HepG2 (cell line): ENCODE results near the gene SOX13. TPM values are rescaled to one million over a fixed set of nuclear protein-coding genes. Genes with fewer than 3 reads are reported as not detected.

Source experiments
- ATAC-seq: fragments of 200-7000 bp; cut with Tn5 transposase; 3 replicates; pipeline ENCODE4 v1.9.1; 2020; ENCODE audit warnings: mild to moderate bottlenecking, moderate library complexity
- BruUV-seq: library from RNA; stranded (reverse); fragments of 400-500 nt; replicated peaks from 2 replicates; lab custom pipeline; 2021; lab: Mats Ljungman, UMichigan
- CTCF ChIA-PET: fragments of 300-600 bp; formaldehyde crosslinking; extraction: SDS; loops from one replicate; lab custom pipeline; 2021; ENCODE audit warnings: low total read pairs, inconsistent platforms, low intra/inter-chr PET ratio; lab: Yijun Ruan, JAX
- POLR2A ChIA-PET: fragments of 350-600 bp; sonication (Branson Sonifier 250); formaldehyde crosslinking; loops from one replicate; lab custom pipeline; 2020; ENCODE audit warnings: antibody characterized with exemption, inconsistent platforms; lab: Yijun Ruan, JAX
- DNase-seq: peaks from one replicate; pipeline ENCODE4 v3.0.0-alpha.2; 2015; ENCODE audit warnings: low spot score
- FAIRE-seq: peaks from 3 replicates; lab custom pipeline; 2011; peaks lifted over from hg19 to GRCh38; lab: Jason Lieb, UNC
- H2AFZ ChIP-seq: one replicate; pipeline ENCODE4 v1.6.1; 2011; ENCODE audit warnings: low read length, inconsistent platforms
- H3K27ac ChIP-seq: fragments of 300-600 bp; 3 replicates; pipeline ENCODE4 v1.8.0; 2011; ENCODE audit warnings: mixed run types, mild to moderate bottlenecking, mixed read lengths, low read length, inconsistent platforms; ENCODE audit not compliant: insufficient read depth; ENCODE audit errors: extremely low read length
- H3K27me3 ChIP-seq, 2 experiments: fragments of 200-600 bp in 1 of 2; 2 replicates in 1 of 2; 3 replicates in 1 of 2; pipeline versions ENCODE4 v1.6.0 to v1.8.0; 2011; ENCODE audit warnings: low read length in 2 of 2, mild to moderate bottlenecking in 2 of 2, moderate library complexity in 2 of 2, inconsistent platforms in 1 of 2; ENCODE audit not compliant: insufficient read depth in 2 of 2, control insufficient read depth in 1 of 2
- H3K36me3 ChIP-seq, 2 experiments: fragments of 200-600 bp in 1 of 2; replicated peaks in 1 of 2; 2 replicates in 1 of 2; 3 replicates in 1 of 2; pipeline versions ENCODE4 v1.5.1 to v1.8.0; 2011; ENCODE audit warnings: low read length in 2 of 2, inconsistent platforms in 1 of 2; ENCODE audit not compliant: insufficient read depth in 2 of 2, control insufficient read depth in 1 of 2
- H3K4me1 ChIP-seq: 2 replicates; pipeline ENCODE4 v1.5.1; 2012; ENCODE audit warnings: low read length, inconsistent platforms; ENCODE audit not compliant: insufficient read depth
- H3K4me2 ChIP-seq: 2 replicates; pipeline ENCODE4 v1.6.0; 2011; ENCODE audit warnings: low read depth, low read length, inconsistent platforms
- H3K4me3 ChIP-seq, 3 experiments: fragments of 200-600 bp in 1 of 3; sonication (generic), shearing (Covaris generic) in 1 of 3; replicated peaks in 1 of 3; 2 replicates each; pipeline ENCODE4 v1.5.1; 2011 to 2016; ENCODE audit warnings: low read length in 3 of 3, inconsistent platforms in 2 of 3, low read depth in 2 of 3, mild to moderate bottlenecking in 2 of 3, control low read depth in 1 of 3, mixed read lengths in 1 of 3; ENCODE audit not compliant: insufficient read depth in 1 of 3
- H3K79me2 ChIP-seq: one replicate; pipeline ENCODE4 v1.6.1; 2011; ENCODE audit warnings: low read length, inconsistent platforms; ENCODE audit not compliant: insufficient read depth
- H3K9ac ChIP-seq: 2 replicates; pipeline ENCODE4 v1.6.0; 2011; ENCODE audit warnings: mild to moderate bottlenecking, low read depth, low read length, inconsistent platforms; ENCODE audit not compliant: insufficient read depth
- H3K9me3 ChIP-seq: 2 replicates; pipeline ENCODE4 v1.5.1; 2012; ENCODE audit warnings: mild to moderate bottlenecking, low read length
- H4K20me1 ChIP-seq: 2 replicates; pipeline ENCODE4 v1.6.0; 2011; ENCODE audit warnings: inconsistent platforms, mild to moderate bottlenecking, low read length, moderate library complexity; ENCODE audit not compliant: insufficient read depth
- CHD2 ChIP-seq: IDR thresholded peaks from 2 replicates; pipeline ENCODE4 v1.6.1; 2011; ENCODE audit warnings: low read depth, low read length, improper control_type of control experiment
- HDAC1 ChIP-seq: sonication (generic); formaldehyde crosslinking; IDR thresholded peaks from 2 replicates; pipeline ENCODE4 v1.5.1; 2020; ENCODE audit warnings: mild to moderate bottlenecking, missing genetic modification reagents
- HNF4A ChIP-seq: sonication (generic); formaldehyde crosslinking; IDR thresholded peaks from 2 replicates; pipeline ENCODE4 v1.4.0; 2020; ENCODE audit warnings: missing genetic modification reagents
- HNF4G ChIP-seq, 2 experiments: sonication (generic) in 1 of 2; formaldehyde crosslinking in 1 of 2; IDR thresholded peaks; 2 replicates each; pipeline versions ENCODE4 v1.4.0 to v1.6.1; 2011 to 2020; ENCODE audit warnings: borderline replicate concordance in 2 of 2, low read depth in 2 of 2, mild to moderate bottlenecking in 2 of 2, low read length in 1 of 2, missing genetic modification reagents in 1 of 2, moderate library complexity in 1 of 2
- KAT7 ChIP-seq: IDR thresholded peaks from 2 replicates; pipeline ENCODE4 v1.6.1; 2018; ENCODE audit warnings: borderline replicate concordance, missing compliant biosample characterization
- KDM2A ChIP-seq: sonication (generic); formaldehyde crosslinking; IDR thresholded peaks from 2 replicates; pipeline ENCODE4 v1.4.0; 2020; ENCODE audit warnings: low read depth, missing genetic modification reagents, borderline replicate concordance
- MED13 ChIP-seq: sonication (generic); formaldehyde crosslinking; IDR thresholded peaks from 2 replicates; pipeline ENCODE4 v1.5.0; 2020; ENCODE audit warnings: missing genetic modification reagents
- NFKB2 ChIP-seq: sonication (generic); formaldehyde crosslinking; IDR thresholded peaks from 2 replicates; pipeline ENCODE4 v1.4.0; 2020; ENCODE audit warnings: missing genetic modification reagents, borderline replicate concordance
- PATZ1 ChIP-seq: sonication (generic); formaldehyde crosslinking; IDR thresholded peaks from 2 replicates; pipeline ENCODE4 v1.4.0; 2020; ENCODE audit warnings: missing genetic modification reagents
- SIN3A ChIP-seq: IDR thresholded peaks from 2 replicates; pipeline ENCODE4 v1.6.1; 2011; ENCODE audit warnings: low read depth, mild to moderate bottlenecking, control low read depth, low read length, borderline replicate concordance
- XRCC5 ChIP-seq: fragments of 200-400 bp; formaldehyde crosslinking; optimal IDR thresholded peaks from 2 replicates; pipeline ENCODE3; 2017; ENCODE audit warnings: mild to moderate bottlenecking, low read length
- ZEB1 ChIP-seq: IDR thresholded peaks from 2 replicates; pipeline ENCODE4 v1.6.1; 2012; ENCODE audit warnings: mild to moderate bottlenecking, low read depth, inconsistent platforms; ENCODE audit not compliant: insufficient replicate concordance
- ZNF17 ChIP-seq: sonication (generic); formaldehyde crosslinking; IDR thresholded peaks from 2 replicates; pipeline ENCODE4 v1.5.0; 2020; ENCODE audit warnings: mild to moderate bottlenecking, missing genetic modification reagents
- ZNF431 ChIP-seq: sonication (generic); formaldehyde crosslinking; IDR thresholded peaks from 2 replicates; pipeline ENCODE4 v1.9.0; 2022; ENCODE audit warnings: missing genetic modification reagents, low read depth, mild to moderate bottlenecking, borderline replicate concordance
- ZNF501 ChIP-seq: sonication (generic); formaldehyde crosslinking; IDR thresholded peaks from 2 replicates; pipeline ENCODE4 v1.5.1; 2020; ENCODE audit warnings: mild to moderate bottlenecking, moderate library complexity, missing genetic modification reagents
- ZNF784 ChIP-seq: sonication (generic); formaldehyde crosslinking; IDR thresholded peaks from 2 replicates; pipeline ENCODE4 v1.5.1; 2020; ENCODE audit warnings: missing genetic modification reagents, mild to moderate bottlenecking, borderline replicate concordance
- ZNF788 ChIP-seq: sonication (generic); formaldehyde crosslinking; IDR thresholded peaks from 2 replicates; pipeline ENCODE4 v1.5.0; 2020; ENCODE audit warnings: mild to moderate bottlenecking, missing genetic modification reagents, borderline replicate concordance
- WGBS: methylation state at CpG from one replicate; pipeline ENCODE4 v1.1.6; 2017; ENCODE audit warnings: low lambda C conversion rate; 5-methylcytosine and 5-hydroxymethylcytosine counted together
- in situ Hi-C: cut with HindIII; loops from 2 replicates; pipeline ENCODE4 v1.10.0; 2017; ENCODE audit warnings: low pct_unique_long_range_greater_than_20kb; ENCODE audit not compliant: extremely low pct_ligation_motif_present
- intact Hi-C: fragments of 100-400 bp; cut with micrococcal nuclease; formaldehyde crosslinking; loops from one replicate; pipeline ENCODE4 v1.10.0; 2022; ENCODE audit not compliant: unreplicated experiment
- polyA plus RNA-seq, 8 experiments: library from polyadenylated mRNA; depleted of rRNA in 3 of 8; stranded (reverse) in 7 of 8; unstranded in 1 of 8; fragments of >200 nt; fragmentation: Illumina TruSeq in 4 of 8; extraction: Trizol in 4 of 8; gene quantifications; 2 replicates each; pipeline versions ENCODE4 v1.2.1 to v1.2.3, GENCODE V29; 2011 to 2016; ENCODE audit warnings: low read depth in 4 of 8, missing spikeins in 1 of 8, mixed read lengths in 1 of 8; ENCODE audit not compliant: insufficient read depth in 1 of 8
- total RNA-seq, 5 experiments: library from RNA; depleted of rRNA; stranded (reverse); fragments of >200 nt; fragmentation: Illumina TruSeq; extraction: Trizol; gene quantifications; 2 replicates each; pipeline ENCODE4 v1.2.3, GENCODE V29; 2016; ENCODE audit warnings: low read depth in 1 of 5
- TF ChIP-seq, protein P1 (sequence below): IDR thresholded peaks from 2 replicates; pipeline ENCODE4 v1.4.0; 2020; ENCODE audit warnings: mild to moderate bottlenecking, missing genetic modification reagents

Gene SOX13
- total and polyA plus RNA-seq, 2 of the 13 experiments (the other 11 are each of a cell fraction or from before 2014, with no cell fraction given): 13.3 to 15.8 TPM

GRCh38 chr1:204093421-204093717 lies 20.5 kb downstream of the SOX13 start:
- Histone ChIP-seq H3K4me3 (peak overlapping the region in 2 of 3 experiments; percentile 20 to 51; a peak in 1 of 6 replicates), H3K79me2 (peaks cover 82% of the 10 kb centered on the region), H3K27me3 (no peaks in the 10 kb centered on the region), H3K4me2 (peak overlapping the region; percentile 81), H4K20me1 (0 out of 2 replicates have a peak, but pooled peaks cover 2% of the 10 kb centered on the region), H3K9me3 (no peaks in the 10 kb centered on the region), H3K36me3 (no peaks in the 10 kb centered on the region; a peak in 1 of 5 replicates), H2AFZ (no peak overlapping the region), H3K4me1 (peaks cover 74% of the 10 kb centered on the region), H3K27ac (peak overlapping the region; percentile 70), H3K9ac (peak overlapping the region; percentile 64)
- DNase-seq: peak; percentile 77
- peak; percentile 75 for ATAC-seq
- 39% methylated on average over 3 of the region's 4 CpGs for WGBS
- in situ Hi-C loops (no loop called here), intact Hi-C loops (loop anchor here (1.0 to 2.0 kb wide), 2 partner anchors 9 to 19 kb away; no protein-coding TSS in a partner anchor)
- no TSS peak for BruUV-seq
- POLR2A ChIA-PET: interaction anchor here (0.6 to 2.6 kb wide), 7 partner anchors 9 to 233 kb away, joined by 3 to 20 read pairs (median 10); partner anchors contain the start of gene SOX13
- CTCF ChIA-PET: no interaction called here
- FAIRE-seq: no peak
- TF ChIP-seq KAT7 (CRISPR knock-in tag) (0 out of 2 replicates have a peak, but pooled peaks have one; percentile 62), HNF4G (IDR thresholded peaks at IDR 0.05; ENCODE audit: borderline replicate concordance, low read depth, low read length) (peak; percentile 90), HNF4G (CRISPR knock-in tag; IDR thresholded peaks at IDR 0.05; ENCODE audit: borderline replicate concordance, low read depth) (peak; percentile 83; the same call in 1 of the 2 replicates), MED13 (no peak), CHD2 (no peak), ZNF431 (CRISPR knock-in tag) (no peak), ZNF17 (CRISPR knock-in tag) (0 out of 2 replicates have a peak, but pooled peaks have one; percentile 32), PATZ1 (CRISPR knock-in tag) (peak; percentile 99), ZNF788 (peak; percentile 49; the same call in 1 of the 2 replicates), ZNF784 (no peak), ZNF501 (CRISPR knock-in tag) (peak; percentile 30; the same call in 1 of the 2 replicates), HNF4A (peak; percentile 92), HDAC1 (peak; percentile 58; the same call in 1 of the 2 replicates), ZEB1 (peak; percentile 28), KDM2A (peak; percentile 23; the same call in 1 of the 2 replicates), SIN3A (no peak), NFKB2 (CRISPR knock-in tag) (0 out of 2 replicates have a peak, but pooled peaks have one; percentile 17), XRCC5 (peak; percentile 59)
- TF ChIP-seq, protein P1, sequence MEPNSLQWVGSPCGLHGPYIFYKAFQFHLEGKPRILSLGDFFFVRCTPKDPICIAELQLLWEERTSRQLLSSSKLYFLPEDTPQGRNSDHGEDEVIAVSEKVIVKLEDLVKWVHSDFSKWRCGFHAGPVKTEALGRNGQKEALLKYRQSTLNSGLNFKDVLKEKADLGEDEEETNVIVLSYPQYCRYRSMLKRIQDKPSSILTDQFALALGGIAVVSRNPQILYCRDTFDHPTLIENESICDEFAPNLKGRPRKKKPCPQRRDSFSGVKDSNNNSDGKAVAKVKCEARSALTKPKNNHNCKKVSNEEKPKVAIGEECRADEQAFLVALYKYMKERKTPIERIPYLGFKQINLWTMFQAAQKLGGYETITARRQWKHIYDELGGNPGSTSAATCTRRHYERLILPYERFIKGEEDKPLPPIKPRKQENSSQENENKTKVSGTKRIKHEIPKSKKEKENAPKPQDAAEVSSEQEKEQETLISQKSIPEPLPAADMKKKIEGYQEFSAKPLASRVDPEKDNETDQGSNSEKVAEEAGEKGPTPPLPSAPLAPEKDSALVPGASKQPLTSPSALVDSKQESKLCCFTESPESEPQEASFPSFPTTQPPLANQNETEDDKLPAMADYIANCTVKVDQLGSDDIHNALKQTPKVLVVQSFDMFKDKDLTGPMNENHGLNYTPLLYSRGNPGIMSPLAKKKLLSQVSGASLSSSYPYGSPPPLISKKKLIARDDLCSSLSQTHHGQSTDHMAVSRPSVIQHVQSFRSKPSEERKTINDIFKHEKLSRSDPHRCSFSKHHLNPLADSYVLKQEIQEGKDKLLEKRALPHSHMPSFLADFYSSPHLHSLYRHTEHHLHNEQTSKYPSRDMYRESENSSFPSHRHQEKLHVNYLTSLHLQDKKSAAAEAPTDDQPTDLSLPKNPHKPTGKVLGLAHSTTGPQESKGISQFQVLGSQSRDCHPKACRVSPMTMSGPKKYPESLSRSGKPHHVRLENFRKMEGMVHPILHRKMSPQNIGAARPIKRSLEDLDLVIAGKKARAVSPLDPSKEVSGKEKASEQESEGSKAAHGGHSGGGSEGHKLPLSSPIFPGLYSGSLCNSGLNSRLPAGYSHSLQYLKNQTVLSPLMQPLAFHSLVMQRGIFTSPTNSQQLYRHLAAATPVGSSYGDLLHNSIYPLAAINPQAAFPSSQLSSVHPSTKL (CRISPR knock-in tag): peak; percentile 86
